HG03097 (cell line): ENCODE data around the gene CD81.

Experiments
- ATAC-seq: cut with Tn5 transposase; IDR thresholded peaks from one replicate; pipeline ENCODE4 v1.9.1; 2021; ENCODE audit not compliant: unreplicated experiment, low FRiP score

Gene CD81

DNA sequence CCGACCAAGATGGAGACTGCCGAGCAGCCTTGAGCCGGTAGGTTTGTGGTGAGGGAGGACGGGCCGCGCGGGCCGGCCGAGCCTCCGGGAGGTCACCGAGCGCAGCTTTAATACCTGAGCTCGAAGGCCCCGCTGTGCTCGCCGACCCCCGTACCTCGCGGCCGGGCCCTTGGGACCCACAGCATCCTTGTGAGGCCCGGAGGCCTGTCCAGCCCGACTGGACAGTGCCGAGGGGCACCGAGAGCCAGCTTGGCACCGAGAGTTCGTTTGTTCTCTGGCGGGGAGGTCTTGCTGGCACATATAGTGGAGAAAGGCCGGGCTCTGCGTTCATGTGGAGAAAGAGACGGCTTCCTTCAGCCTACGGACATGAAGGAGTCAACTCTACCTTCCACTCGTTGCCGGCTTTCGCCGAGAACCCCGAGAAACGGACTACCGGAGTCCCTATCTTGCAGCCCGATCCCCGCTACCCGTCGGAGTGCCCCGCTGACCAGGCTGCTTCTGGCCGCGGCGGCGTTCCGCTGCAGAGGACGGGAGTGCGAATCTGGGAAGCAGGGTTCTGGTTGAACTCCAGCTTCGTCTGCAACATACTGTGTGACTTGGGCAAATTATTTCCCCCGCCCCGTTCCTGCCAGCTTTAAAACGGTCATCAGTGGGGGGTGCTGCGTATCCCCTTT lies 23.8 kb downstream of the CD81 start:
- ATAC-seq, result peak; percentile 18

DNA sequence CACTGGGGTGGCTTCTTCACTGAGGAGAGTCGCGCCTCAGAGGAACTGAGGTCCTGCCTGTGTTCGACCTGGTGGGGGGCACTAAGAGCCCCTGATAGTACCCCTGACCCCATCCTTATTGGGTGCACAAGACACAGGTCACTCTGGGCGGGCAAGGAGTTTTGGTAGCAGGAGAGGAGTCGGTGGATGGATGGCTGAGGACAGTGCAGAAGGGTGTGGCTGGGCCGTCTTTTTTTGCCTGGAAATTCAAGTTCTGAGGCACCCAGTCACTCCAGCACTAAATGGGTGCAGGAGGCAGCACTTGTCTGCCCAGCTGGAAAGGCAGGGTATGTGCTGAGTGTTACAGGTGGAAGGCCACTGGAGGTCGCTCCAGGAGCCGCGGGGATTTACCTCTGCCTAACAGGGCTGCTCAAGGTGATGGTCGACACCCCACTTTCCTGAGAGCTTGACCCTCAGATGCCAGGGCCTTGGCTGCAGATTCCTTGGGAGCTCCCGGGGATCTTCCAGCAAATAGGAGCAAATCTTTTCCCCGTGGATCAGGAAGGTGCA lies 24.4 kb downstream of the CD81 start:
- ATAC-seq, result no peak

DNA sequence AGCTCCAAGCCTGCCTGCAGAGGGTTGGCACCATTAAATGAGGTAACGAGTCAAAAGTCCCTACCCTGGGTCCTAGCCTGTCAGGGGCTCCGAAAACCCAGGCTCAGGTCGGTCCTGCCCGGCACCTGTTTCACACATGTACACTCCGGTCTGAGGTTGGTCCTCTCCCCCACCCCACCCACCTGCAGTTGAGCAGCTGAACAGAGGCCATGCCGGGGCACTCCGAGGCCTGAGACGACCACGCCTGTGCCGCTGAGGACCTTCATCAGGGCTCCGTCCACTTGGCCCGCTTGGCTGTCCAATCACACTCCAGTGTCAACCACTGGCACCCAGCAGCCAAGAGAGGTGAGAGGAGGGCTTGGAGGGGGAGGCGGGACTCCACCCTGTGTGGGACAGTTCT lies 25.0 kb downstream of the CD81 start:
- ATAC-seq, result no peak

DNA sequence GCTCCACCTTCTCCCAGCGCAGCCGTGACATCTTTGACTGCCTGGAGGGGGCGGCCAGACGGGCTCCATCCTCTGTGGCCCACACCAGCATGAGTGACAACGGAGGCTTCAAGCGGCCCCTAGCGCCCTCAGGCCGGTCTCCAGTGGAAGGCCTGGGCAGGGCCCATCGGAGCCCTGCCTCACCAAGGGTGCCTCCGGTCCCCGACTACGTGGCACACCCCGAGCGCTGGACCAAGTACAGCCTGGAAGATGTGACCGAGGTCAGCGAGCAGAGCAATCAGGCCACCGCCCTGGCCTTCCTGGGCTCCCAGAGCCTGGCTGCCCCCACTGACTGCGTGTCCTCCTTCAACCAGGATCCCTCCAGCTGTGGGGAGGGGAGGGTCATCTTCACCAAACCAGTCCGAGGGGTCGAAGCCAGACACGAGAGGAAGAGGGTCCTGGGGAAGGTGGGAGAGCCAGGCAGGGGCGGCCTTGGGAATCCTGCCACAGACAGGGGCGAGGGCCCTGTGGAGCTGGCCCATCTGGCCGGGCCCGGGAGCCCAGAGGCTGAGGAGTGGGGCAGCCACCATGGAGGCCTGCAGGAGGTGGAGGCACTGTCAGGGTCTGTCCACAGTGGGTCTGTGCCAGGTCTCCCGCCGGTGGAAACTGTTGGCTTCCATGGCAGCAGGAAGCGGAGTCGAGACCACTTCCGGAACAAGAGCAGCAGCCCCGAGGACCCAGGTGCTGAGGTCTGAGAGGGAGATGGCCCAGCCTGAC lies 26.0 kb downstream of the CD81 start:
- no peak for ATAC-seq

DNA sequence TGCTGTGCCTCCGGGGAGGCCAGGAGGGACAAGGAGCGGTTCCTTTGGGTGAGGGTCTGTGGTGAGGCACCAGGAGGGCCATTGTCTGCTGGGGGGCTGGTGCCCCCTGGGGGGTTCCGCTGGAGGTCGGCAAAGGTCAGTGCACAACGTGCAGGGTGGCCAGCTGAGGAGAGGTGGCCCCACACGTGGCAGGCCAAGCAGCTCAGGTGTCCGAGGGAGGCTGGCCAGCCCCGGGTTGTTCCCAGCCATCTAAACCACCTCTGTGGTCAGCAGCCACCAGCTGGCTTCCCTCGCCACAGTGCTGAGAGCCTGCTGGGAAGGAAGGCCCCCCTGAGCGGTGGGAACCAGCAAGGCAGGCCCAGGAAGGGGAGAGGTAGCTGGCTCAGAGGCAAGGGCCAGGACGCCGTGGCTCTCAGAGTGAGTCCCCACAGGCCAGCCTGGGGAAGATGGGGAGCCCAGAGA lies 27.7 kb downstream of the CD81 start:
- no peak for ATAC-seq

DNA sequence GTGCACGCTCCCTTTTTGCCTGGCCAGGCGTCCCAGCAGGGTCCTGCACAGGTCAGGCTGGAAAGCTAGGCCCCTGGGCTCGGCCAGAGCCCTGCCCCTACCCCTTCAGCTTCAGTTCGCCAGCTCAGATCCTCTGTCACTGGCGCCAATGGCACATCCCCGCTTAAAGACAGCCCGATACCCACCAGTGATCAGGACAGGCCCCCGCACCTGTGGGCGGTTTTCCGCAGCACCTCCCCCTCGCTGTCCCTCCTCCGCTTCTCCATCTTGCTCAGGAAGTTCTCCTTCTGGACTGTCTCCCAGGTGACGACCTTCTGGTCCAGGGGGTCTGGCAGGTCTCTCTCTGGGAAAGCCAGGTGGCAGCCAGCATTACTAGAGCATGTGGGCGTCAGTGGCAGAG lies 29.3 kb downstream of the CD81 start:
- no peak for ATAC-seq

DNA sequence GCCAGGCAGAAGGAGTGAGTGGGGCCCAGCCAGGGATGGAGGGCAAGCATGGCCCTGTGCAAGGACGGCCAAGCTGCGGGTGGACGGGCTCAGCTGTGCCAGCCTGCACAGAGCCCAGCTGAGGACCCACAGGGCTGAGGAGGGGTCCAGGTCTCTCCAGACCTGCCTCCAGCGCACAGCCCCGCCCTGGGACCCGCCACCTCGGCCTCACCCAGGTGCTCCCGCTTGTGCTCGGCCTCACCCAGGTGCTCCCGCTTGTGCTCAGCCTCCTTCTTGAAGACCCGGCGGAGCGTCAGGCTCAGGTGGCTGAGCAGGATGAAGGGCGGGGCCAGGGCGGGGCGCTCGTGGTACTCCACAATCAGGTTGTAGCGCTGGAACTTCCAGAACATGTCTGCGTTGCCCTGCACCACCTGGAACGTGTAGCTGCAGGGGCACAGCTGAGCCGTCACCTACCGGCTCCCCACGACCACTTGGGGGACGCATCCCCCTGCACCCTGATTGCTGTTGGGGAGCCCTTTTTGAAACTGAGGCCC lies 29.8 kb downstream of the CD81 start:
- ATAC-seq, result no peak

DNA sequence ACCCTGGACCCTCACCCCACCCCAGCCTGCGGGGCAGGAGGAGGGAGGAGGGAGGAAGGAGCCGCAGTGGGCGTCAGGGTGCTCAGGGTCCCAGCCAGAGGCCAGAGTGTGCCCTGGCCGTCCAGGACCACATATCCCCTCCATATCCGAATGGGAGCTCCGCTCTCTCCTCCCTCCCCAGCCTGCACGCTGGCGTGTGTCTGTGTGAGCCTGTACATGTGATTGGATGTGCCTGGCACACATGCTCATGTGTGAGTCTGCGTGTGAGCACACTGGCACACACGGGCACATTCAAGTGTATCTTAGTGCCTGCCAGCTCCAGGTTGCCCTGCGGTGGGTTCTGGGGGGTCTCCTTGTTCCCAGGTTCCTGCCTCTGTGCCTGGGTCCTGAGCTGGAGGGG lies 31.6 kb downstream of the CD81 start:
- no peak for ATAC-seq

DNA sequence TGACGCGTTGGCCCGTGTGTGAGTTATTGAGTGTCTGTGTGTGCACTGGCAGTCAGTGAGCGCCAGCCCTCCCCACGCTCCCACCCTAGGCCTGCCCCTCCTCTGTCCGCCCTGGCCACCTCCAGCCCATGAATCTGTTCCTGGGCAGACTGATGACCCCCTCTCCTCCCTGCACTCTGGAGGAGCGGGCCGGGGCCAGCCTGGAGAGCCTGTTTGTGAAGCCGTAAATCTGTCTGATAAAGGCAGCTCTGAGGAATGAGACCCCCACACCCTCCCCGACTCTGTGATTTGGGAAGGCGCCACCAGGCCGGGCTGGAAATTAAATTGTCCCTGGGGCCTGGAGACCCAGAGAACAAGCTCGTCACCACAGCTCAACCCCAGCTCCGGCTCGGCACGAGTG lies 32.0 kb downstream of the CD81 start:
- ATAC-seq, result no peak

DNA sequence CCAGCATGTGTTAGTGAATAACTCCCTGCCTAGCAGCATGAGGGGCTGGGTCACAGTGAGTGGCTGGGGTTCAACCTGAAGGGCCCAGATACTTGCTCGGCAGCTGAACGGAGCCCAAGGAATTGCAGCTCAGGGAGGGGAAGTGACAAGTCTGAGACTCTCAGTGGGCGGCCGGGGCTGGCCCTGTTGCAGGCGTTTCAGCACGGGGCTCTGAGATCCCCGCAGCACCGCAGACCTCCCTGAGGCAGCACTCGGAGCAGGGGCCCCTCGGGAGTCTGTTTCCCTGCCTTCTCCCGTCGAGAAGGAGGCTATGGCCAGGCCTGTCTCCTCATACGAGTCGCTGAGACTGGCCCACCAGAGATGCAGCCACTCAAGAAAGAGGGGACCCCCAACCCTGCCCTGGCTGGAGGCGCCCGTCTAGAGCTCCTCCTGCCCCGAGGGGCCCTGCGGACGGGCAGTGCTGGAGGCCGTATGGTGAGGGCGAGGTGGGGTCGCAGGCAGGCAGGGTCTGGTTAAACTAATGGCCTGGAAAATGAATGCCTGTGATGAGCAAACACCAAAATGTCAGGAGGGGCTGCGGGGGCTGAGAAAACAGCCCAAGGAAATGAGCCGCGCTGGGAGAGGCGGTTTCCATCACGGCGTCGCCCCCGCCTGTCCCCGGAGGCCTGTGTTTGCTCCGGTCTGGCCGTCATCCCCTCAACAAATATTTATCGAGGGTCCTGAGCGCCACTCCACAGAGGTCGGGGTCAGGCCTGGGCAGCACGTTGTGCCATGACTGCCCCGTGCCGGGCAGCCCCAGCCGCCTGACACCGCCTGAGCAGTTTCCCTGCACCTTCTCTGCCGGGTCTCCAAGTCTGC lies 32.7 kb downstream of the CD81 start:
- ATAC-seq, result no peak

DNA sequence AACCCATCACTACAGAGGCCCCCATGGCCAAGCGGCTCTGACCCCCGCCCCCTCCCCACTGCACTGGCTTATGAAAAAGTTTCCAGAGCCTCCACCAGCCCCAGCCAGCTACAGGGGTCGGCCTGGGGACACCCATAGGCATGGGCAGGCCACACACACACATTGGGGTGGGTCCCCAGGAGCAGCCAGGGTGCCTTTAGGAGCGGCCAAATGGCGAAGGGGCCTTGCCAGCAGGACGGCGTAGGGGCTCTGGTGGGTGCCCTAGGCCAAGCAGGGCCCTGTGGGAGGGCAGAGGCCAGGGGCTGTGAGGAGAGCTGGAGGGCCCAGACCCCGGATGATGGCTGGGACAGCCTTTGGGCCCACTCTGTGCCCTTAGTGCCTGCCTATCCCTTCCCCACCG lies 33.5 kb downstream of the CD81 start:
- no peak for ATAC-seq

DNA sequence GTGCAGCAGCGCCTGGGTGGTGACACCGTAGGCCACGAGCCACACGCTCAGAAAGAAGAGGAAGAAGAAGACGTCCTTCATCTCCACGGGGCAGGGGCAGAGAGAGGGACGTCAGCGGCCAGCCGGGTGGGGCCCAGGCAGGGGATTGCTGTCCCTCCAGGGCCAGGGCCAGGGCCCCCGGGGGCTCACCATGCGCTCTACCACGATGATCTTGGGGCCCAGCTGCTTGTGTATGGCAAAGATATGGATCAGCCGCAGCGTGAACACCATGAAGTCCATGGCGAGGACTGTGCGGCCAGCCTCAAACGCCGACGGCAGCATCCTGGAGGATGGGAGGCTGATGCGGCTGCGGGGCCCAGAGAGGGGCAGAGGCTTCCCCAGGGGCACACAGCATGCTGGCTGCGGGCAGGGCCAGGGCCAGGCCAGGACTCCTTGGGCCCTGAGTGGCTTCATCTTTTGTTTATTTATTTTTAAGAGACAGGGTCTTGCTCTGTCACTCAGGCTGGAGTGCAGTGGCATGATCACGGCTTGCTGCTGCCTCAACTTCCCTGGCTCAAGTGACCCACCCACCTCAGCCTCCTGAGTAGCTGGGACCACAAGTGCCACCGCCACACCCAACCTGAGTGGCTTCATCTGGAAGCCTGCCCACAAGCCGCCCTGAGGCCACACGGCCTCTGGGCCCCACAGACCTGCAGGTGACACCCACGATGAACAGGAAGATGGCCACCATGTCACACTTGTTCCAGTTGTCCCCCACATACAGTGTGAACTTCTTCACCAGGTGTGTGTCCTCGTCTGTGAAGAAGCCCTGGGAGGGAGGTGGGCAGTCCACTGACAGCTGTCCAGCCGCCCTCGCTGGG lies 34.6 kb downstream of the CD81 start:
- no peak for ATAC-seq

DNA sequence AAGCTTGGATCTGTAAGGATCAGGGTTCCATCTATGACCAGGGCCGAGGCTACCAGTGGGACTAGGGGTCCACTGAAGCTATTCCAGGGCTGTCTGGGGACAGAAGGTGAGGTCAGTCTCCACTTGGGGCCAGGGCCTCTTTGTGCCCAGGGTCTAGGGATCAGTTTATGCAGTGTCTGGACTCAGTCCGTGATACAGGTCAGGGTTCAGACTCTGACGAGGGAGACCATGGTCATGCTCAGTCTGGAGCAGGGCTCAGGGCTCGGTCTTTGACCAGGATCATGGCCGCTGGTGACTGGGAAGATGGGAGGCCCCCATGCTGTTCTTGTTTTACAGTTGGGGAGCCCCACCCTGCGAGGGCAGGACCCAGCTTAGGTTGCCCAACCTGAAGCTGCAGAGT lies 35.2 kb downstream of the CD81 start:
- ATAC-seq, result no peak

DNA sequence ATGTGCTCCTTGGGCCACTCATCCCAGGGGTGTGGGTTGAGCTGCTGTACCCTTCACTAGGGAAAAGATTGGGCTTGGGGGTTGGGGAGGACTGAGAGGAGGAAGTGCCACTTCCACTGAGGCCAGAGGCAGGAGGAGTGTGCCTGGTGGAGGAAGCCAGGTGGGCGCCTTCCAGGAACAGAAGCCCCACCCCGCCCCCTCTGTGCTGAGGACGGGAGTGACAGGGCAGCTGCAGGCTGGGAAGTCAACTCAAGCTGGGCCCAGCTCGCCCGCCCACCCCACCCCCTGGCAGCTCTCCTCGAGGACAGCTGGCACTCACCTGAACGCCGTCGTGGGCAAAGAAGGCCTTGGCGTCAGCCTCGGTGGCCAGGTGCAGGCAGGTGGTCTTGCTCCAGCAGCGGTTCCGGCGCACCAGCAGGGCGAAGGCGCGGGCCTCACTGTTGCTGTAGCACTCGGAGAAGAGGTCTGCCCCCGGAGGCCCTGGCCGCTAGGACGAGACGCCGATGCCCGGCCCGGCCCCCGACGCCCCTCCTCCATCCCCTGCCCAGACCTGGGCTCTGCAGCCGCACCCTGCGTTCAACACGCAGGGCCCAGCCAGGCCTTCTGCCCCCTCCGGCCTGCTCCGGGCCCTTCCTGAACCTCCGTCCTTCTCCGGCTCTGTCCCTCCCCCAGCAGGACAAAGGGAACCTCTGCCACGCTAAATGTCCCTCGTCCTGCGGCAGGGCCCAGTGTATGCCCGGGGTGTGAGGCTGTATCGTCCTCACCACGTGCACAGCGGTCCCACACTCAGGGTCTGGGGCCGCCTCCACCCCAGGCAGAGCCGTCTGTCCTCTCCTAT lies 36.9 kb downstream of the CD81 start:
- no peak for ATAC-seq

DNA sequence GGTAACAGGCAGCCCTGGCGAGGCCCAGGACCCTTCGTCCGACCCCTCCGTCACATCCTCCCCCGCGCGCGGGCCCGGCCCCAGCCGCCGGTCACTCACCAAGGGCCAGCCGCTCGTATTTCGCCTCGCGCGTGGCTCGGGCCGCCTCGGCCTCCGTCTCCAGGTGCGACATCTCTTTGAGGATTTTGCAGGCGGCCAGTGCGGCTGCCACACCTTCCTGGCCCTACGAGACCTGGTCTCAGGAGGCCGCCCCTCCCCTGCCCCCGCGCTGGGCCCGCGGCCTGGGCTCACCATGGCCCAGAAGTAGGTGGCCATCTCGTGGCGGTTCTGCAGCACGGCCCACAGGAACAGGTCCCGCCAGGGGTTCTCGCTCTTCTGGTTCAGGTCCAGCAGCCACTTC lies 37.5 kb downstream of the CD81 start:
- ATAC-seq, result no peak

DNA sequence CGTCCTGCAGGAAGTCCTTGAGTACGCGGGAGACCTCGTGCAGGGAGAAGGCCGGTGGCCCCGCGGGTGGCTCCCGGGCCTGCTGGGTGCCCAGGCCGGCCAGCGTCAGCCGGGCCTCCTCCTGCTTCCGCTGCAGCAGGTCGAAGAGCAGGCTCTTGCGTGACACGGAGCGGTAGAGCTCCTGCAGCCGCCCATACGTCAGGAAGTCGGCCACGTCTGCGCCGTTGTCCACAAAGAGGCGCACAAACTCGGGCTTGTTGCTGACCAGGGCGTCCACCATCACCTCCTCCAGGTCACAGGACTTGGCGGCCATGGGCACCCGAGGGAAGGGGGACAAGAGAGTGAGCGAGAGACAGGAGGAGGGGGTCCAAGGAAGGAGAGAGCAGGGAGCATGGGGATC lies 38.1 kb downstream of the CD81 start:
- no peak for ATAC-seq

DNA sequence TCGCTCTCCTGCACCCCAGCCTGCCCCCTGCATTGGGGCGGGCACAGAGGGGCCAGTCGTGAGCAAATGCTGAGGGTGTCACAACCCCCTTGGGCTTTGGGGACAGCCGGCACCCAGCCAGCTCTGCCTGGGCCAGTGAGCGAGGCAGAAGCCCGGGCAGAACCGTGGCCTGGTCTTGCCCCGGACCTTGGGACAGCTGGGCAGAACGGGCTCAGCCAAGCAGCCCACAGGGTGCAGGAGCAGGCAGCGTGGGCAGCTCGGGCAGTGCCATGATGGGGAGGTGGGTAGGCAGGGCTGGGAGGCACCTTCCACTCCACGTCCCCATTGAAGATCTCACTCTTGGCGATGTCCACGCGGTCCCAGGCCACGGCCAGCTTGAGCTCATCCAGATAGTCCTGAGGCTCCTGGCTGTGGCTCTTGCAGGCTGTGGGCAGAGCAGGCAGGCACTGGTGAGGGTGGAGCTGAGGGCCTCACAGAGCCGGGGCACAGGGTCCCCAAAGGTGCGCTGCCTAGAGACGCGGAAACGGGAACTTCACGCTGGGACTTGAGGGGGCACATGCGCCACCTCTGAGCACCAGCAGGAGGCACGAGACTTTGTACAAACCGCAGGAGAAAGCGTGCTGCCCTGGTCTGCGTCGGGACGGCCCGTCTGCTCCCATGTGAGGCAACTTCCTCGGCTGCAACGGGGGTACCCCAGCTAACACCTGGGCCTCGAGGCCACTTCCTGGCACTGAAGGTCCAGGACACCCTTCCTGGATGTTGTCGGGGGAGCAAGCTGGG lies 38.7 kb downstream of the CD81 start:
- ATAC-seq, result no peak

DNA sequence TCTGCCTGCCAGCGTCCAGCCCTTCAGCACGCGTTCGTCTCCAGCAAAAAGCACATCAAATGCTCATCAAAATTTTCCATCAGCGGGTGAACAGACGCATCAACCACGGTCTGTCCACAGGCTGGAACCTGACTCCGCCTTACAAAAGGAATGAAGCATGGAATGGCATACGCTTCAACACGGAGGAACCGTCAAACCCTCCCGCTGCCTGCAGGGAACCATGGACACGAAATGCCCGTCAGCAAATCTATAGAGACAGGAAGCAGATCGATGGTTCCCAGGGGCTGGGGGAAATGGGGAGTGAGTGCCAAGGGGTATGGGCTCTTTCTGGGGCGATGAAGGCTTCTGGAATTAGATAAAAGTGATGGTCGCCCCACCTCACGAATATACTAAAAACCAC lies 39.7 kb downstream of the CD81 start:
- no peak for ATAC-seq
